Fibroblast of skin of right quadriceps (primary cell): ENCODE data around the gene MAP7.
"Not testable (repeated sequence)": the region's sequence is repeated elsewhere in the genome, so short reads cannot be mapped to it uniquely, and the experiment has no call there.

Experiments
- DNase-seq: peaks from one replicate; pipeline ENCODE4 v3.0.0-alpha.2; 2013

The MAP7 gene

GRCh38 chr6:136331461-136331860, 218.8 kb downstream of the MAP7 start:
- no peak for DNase-seq

GRCh38 chr6:136330634-136331033, 219.6 kb downstream of the MAP7 start:
- no peak for DNase-seq

GRCh38 chr6:136326038-136326553, 224.1 kb downstream of the MAP7 start:
- no peak for DNase-seq

- no peak for DNase-seq
These were observed 225.4 kb downstream of the MAP7 start for GRCh38 chr6:136324686-136325380.

- no peak for DNase-seq
These were observed 226.7 kb downstream of the MAP7 start for GRCh38 chr6:136323431-136324112.

- DNase-seq = no peak
These were observed 230.5 kb downstream of the MAP7 start for GRCh38 chr6:136319732-136320131.

GRCh38 chr6:136318676-136319075, 231.5 kb downstream of the MAP7 start:
- peak; percentile 16 for DNase-seq

- DNase-seq = no peak
These were observed 232.3 kb downstream of the MAP7 start for GRCh38 chr6:136317971-136318370.

- peak; percentile 56 for DNase-seq
These were observed 233.1 kb downstream of the MAP7 start for GRCh38 chr6:136317021-136317694.

- DNase-seq = no peak
These were observed 234.6 kb downstream of the MAP7 start for GRCh38 chr6:136315594-136315993.

GRCh38 chr6:136312975-136313374, 237.2 kb downstream of the MAP7 start:
- DNase-seq = no peak

- DNase-seq = no peak
These were observed 240.4 kb downstream of the MAP7 start for GRCh38 chr6:136309729-136310311.

- no peak for DNase-seq
These were observed 241.1 kb downstream of the MAP7 start for GRCh38 chr6:136309171-136309570.

GRCh38 chr6:136308469-136308868, 241.8 kb downstream of the MAP7 start:
- not testable (repeated sequence) for DNase-seq

GRCh38 chr6:136307351-136307750, 242.9 kb downstream of the MAP7 start:
- no peak for DNase-seq

- DNase-seq = no peak
These were observed 243.8 kb downstream of the MAP7 start for GRCh38 chr6:136306466-136306865.

- DNase-seq = no peak
These were observed 245.8 kb downstream of the MAP7 start for GRCh38 chr6:136304410-136304809.

GRCh38 chr6:136303516-136303915, 246.7 kb downstream of the MAP7 start:
- DNase-seq = no peak

- DNase-seq = no peak
These were observed 255.6 kb downstream of the MAP7 start for GRCh38 chr6:136294621-136295020.
